ENCODE measurements around the gene SFXN4.

Gene SFXN4

GRCh38 chr10:119165171-119166117 lies at the start of gene SFXN4:
SFXN4 (minus strand) TSS chr10:119165714; CDS start chr10:119165647, 67 bp downstream.
- DNase-seq: peak; percentile 62

GRCh38 chr10:119211625-119212441 lies 46.3 kb upstream of the SFXN4 start:
- DNase-seq: no peak

- DNase-seq: no peak
These were observed 45.7 kb upstream of the SFXN4 start for GRCh38 chr10:119211176-119211575.

- DNase-seq: no peak
These were observed 45.1 kb upstream of the SFXN4 start for GRCh38 chr10:119210633-119211032.

GRCh38 chr10:119209736-119210355 lies 44.3 kb upstream of the SFXN4 start:
- no peak for DNase-seq

- peak; percentile 54 for DNase-seq
These were observed 43.7 kb upstream of the SFXN4 start for GRCh38 chr10:119209035-119209735.

GRCh38 chr10:119208553-119208940 lies 43.0 kb upstream of the SFXN4 start:
- no peak for DNase-seq

- peak; percentile 21 for DNase-seq
These were observed 42.4 kb upstream of the SFXN4 start for GRCh38 chr10:119207713-119208552.

GRCh38 chr10:119207366-119207666 lies 41.8 kb upstream of the SFXN4 start, which contains the start of gene GRK5:
GRK5 (plus strand) TSS chr10:119207571; CDS start chr10:119207918, 347 bp downstream.
- peak; percentile 87 for DNase-seq

GRCh38 chr10:119206603-119207365 lies 41.3 kb upstream of the SFXN4 start:
- DNase-seq: peak; percentile 59

GRCh38 chr10:119205894-119206602 lies 40.5 kb upstream of the SFXN4 start:
- peak; percentile 10 for DNase-seq

GRCh38 chr10:119203006-119203405 lies 37.5 kb upstream of the SFXN4 start:
- DNase-seq: no peak

- no peak for DNase-seq
These were observed 35.7 kb upstream of the SFXN4 start for GRCh38 chr10:119201233-119201632.

- peak; percentile 18 for DNase-seq
These were observed 33.9 kb upstream of the SFXN4 start for GRCh38 chr10:119199231-119199992.

GRCh38 chr10:119198438-119198837 lies 32.9 kb upstream of the SFXN4 start:
- DNase-seq: no peak

- no peak for DNase-seq
These were observed 32.4 kb upstream of the SFXN4 start for GRCh38 chr10:119197921-119198320.

GRCh38 chr10:119191881-119192280 lies 26.4 kb upstream of the SFXN4 start:
- DNase-seq: no peak

GRCh38 chr10:119190954-119191785 lies 25.7 kb upstream of the SFXN4 start:
- no peak for DNase-seq
